NCI-H748 (cell line): ENCODE measurements around the gene DCHS1.

Experiments used
- DNase-seq: peaks from one replicate; lab custom pipeline; 2025; ENCODE audit not compliant: unreplicated experiment; lab: John Stamatoyannopoulos, UW

DCHS1 gene

DNA sequence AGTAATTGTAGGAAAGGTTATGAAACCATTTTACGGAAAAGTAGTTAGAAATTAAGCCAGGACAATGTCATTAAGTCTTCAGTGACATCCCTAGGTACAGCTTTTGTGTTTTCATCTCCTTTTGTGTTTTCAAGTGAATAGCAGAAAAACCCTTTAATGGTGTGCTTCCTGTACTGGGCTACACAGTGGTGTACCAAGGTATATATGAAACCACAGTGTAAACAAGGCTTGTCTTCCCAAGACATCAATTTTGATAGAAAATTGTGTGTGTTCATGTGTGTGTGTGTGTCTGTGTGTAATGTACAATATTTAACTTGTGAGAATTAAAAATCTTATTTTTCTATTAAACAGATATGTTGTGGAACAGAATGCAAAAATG, 18.6 kb upstream of the DCHS1 start:
- no peak for DNase-seq

DNA sequence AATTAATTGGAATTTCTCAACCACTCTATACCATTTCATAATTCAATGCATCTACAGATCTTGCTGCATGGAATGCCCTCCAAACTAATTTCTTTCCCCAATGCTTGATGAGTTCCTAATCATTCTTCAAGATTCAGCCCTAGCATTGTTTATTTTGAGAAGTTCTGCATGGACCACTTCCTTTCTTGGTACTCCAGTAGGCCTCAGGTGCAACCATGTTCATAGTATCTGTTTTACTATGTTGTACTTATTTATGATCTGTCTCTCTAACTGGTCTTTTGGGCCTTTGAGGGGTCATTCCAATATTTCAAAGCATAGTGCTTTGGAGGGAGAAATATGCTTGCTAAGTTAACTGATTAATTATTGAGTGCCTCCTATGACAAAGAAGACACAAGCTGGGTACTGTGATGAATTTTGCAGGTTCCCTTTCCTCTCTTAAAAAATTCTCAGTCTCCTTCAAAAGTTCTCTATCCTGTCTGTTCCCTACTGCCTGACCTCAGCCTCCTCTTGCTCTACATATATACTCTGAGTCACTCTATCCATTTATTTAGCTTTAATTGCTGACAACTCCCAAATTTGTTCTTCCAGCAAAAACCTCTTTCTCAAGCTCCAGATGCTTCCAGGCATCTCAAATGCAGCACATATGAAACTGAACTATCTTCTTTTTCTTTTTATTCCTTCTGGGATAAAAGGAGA, 18.1 kb upstream of the DCHS1 start:
- DNase-seq, result no peak

DNA sequence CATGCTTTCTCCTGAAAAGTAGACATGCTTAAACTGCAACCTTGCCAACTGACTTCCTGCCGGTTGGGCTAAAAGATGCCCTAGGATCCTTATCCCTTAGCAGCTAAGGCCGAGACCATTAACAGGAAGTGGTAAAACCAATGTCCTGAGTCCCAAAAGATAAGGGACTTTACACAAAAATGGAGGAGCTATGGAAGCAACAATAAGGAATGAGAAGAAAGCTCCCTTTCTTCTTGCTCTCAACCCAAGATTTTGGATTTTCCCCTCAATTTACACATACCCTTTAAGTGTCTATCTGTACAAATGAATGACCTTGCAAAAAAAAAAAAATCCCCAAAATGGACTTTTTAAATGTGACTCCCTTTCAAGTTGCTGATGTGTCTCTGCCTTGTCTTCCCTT, 16.4 kb upstream of the DCHS1 start:
- no peak for DNase-seq

- DNase-seq, result no peak
Observed at GRCh38 chr11:6670202-6670830, 14.7 kb upstream of the DCHS1 start.

DNA sequence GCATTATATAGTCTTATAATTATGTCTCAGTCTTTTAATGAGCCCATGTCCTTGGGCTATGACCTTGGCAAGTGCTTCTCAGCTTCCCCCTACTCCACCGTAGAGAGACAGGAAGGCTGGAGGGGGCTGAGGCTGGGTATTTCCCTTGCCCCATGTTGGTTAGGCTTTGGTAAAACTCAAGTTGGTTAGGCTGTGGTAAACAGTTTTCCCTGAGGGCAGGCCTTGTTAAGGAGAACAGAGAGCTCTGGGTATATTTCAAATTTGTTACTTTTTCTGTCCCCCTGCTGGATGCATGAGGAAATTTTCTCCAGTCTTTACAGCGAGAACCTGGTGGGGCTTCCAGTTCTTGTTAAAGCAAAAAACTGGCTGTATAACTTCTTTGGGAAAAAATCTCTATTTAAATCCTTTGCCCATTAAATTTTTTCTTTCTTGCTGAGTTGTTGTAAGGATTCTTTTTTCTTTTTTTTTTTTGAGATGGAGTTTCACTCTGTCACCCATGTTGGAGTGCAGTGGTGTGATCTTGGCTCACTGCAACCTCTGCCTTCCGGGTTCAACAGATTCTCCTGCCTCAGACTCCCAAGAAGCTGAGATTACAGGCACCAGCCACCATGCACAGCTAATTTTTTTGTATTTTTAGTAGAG, 12.2 kb upstream of the DCHS1 start:
- peak; percentile 35 for DNase-seq

- DNase-seq, result no peak
Observed at GRCh38 chr11:6666302-6667183, 10.9 kb upstream of the DCHS1 start.

- DNase-seq, result no peak
Observed at GRCh38 chr11:6664551-6664950, 8.9 kb upstream of the DCHS1 start.

DNA sequence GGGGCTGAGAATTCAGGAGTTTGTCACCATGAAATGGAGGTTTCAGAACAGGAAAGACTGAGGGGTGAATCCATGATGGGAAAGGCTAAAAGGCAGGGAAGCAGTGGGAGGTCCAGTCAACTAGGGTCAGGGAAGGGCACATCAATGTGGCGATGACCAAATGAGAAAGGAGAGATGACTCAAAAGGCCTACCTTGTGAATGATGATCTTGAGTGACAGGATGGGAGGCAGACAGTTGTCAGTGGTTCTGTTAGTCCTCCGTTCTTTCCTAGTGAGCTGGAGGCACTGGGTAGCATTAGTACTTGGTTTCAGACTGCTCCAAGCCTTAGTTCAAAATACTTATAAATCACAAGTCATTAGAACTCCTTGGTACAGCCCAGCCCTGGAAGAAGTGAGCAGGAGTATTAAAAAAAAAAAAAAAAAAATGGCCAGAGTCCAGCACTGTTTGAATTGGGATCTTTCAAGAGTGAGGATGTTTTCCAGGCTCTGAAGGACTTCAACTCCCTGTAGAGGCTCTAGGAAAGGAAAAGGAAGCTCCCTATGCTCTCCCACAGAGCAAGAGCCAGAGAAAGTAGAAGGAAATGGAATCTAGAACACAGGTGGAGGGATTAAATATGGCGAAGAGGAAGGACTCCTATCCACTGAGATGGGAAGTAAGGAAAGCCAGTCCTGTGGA, 8.3 kb upstream of the DCHS1 start:
- DNase-seq, result no peak

DNA sequence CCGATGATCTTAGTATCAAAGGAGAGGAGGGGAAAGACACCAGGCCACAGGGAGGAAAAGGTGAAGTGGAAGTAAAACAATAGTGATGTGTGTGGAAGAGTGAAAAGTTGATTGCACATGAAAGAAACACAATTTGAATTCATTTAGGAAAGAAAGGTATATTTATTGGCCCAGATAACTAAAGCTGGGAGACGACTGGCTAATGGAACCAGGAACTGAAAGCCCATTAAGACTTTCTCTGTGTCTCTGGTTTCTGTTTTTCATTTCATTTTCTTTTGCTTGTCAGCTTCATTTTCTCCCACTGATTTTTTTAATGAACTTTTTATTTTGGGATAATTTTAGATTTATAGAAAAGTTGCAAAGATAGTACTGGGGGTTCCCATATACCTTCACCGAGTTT, 5.1 kb upstream of the DCHS1 start:
- no peak for DNase-seq

DNA sequence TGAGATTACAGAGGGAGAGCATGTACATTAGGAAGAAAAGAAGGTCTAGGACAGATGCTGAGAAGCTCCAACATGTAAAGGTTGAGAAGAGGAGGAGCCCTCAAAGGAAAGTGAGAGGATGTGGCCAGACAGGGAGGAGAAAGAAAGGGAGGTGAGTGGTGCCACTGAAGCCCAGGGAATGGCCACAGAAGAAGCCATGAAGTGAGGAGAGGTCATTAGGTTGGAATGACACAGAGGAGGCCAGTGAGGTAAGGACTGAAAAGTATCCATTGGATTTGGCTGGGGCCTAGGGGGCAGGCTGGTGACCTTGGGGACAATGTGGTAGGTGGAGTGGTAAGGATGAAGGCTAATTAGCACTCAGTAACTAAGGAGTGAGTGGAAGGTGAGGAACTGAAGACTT, 3.0 kb upstream of the DCHS1 start:
- no peak for DNase-seq

DNA sequence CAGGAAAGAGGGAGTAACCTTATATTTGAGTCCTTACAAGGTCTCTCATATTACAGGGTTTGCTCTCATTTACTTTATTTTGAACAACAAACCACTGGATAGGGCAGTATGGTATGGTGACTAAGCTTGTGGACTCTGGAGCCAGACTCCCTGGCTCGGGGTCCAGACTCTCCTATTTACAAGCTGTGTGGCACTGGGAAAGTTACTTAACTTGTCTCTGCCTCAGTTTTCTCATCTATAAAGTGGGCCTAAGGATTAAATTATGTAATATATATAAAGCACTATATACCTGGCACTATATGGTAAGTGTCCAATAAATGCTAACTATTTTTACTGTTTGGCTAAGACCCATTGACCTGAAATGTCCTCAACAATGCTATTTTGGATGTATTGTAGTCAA, 1.7 kb upstream of the DCHS1 start:
- no peak for DNase-seq

DNA sequence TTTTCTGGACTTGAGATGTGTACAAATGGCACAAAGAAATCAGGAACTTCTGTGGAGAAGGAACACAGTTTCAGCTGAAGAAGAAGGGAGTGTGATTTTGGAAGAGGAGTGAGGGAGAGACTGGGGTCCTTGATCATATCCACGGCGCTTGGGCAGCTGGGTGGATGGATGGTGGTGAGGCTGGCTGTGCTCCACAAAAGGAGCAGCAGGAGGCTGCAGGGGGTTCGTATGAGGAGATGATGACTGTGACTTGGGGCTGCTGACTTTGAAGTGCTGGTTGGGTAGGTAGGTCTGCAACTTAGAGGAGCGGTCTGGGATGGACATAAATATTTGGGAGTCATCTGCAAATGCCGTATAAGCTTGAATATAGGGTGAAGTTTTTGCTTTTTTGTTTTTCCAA, 1.3 kb upstream of the DCHS1 start:
- DNase-seq, result no peak

GRCh38 chr11:6656584-6656915, 941 bp upstream of the DCHS1 start:
- no peak for DNase-seq

GRCh38 chr11:6655020-6655789, 404 bp downstream of the DCHS1 start:
- peak; percentile 53 for DNase-seq

GRCh38 chr11:6654281-6655019, 1.2 kb downstream of the DCHS1 start:
- DNase-seq, result no peak

DNA sequence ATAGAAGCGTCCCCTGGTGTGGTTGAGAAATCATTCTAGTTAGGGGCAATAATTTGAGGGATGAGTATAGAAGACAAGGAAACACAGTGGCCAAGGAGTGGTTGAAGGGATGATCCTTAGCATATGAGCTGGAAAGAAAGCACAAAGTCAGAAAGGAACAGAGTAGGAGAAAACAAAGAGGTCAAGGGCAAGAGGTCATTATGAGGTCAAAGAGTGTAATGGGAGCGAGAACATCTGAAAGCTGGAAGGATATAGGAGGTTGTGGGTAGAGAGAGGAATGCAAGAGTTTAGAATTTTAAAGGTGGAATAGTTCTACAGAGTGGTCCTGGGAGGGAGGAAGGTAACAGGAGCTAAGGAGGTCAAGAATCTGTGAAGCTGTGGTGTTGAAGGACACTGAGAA, 2.0 kb downstream of the DCHS1 start:
- DNase-seq, result no peak

- DNase-seq, result no peak
Observed at GRCh38 chr11:6653097-6653496, 2.5 kb downstream of the DCHS1 start.

- DNase-seq, result no peak
Observed at GRCh38 chr11:6652182-6652581, 3.4 kb downstream of the DCHS1 start.

GRCh38 chr11:6650980-6651379, 4.6 kb downstream of the DCHS1 start:
- DNase-seq, result no peak

DNA sequence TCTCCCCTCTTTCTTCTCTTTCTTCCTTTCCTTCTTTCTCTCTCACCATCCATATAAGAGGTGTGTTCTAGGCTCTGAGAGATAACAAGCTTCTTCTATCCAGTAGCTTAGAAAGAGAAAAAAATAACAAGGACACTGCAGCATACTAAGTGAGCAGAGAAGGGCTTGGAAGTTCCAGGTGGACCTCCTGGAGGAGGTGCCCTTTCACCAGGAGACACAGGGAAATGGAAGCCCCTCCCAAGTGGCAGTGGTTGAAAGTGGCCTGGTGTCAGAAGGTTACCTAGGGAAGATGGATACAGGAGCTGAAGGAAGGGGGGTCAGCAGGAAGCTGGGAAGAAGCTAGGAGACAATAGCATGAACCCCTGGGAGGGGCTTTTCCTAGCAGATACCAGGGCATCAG, 5.5 kb downstream of the DCHS1 start:
- no peak for DNase-seq
